ENCODE results near the gene STAC3. TPM values are rescaled to one million over a fixed set of nuclear protein-coding genes. Genes with fewer than 3 reads are reported as not detected.

Gene STAC3
- total RNA-seq, 1 experiment from 2014 or later = 2.8 TPM

- Mint-ChIP-seq H3K27me3 (ENCODE audit: low read depth) (peaks cover 14% of the 10 kb centered on the region), H3K9me3 (no peaks in the 10 kb centered on the region), H3K4me3 (no peak overlapping the region), H3K4me1 (peaks cover 36 to 47% of the 10 kb centered on the region in 2 experiments), H3K36me3 (ENCODE audit: insufficient read depth in 1 of 3, low read depth in 3 of 3) (peaks cover 0 to 3% (median 0%) of the 10 kb centered on the region in 3 experiments; a peak in 2 of 7 replicates), H3K27ac (no peak overlapping the region)
- Histone ChIP-seq H3K9ac (ENCODE audit: extremely low read depth, insufficient read length, low read length) (no peak overlapping the region), H4K91ac (ENCODE audit: insufficient read length, low read depth, low read length) (no peak overlapping the region), H3K4ac (ENCODE audit: low read depth, low read length) (no peak overlapping the region), H3T11ph (ENCODE audit: low read length) (no peak overlapping the region), H4K5ac (ENCODE audit: insufficient read length, low read depth, low read length) (no peak overlapping the region), H3K56ac (ENCODE audit: insufficient read length, low read depth, low read length) (no peak overlapping the region), H3K14ac (ENCODE audit: insufficient read depth, low read length) (no peak overlapping the region), H2BK15ac (ENCODE audit: low read depth, low read length) (no peak overlapping the region), H4K20me1 (ENCODE audit: control insufficient read depth, insufficient read depth, insufficient read length) (no peaks in the 10 kb centered on the region), H2AFZ (ENCODE audit: low read length) (no peak overlapping the region), H3K27ac (ENCODE audit: insufficient read length, low read depth, low read length) (no peak overlapping the region), H3K4me2 (ENCODE audit: insufficient read depth, insufficient read length, low read length) (no peak overlapping the region), H3K18ac (ENCODE audit: insufficient read length, low read depth, low read length) (no peak overlapping the region), H3K79me2 (ENCODE audit: insufficient read depth, low read length) (no peaks in the 10 kb centered on the region), H2BK20ac (ENCODE audit: low read depth, low read length, poor library complexity, severe bottlenecking) (no peak overlapping the region), H3K23me2 (ENCODE audit: insufficient read length, low read depth, low read length, poor library complexity, severe bottlenecking) (no peaks in the 10 kb centered on the region), H4K8ac (replicated peaks; ENCODE audit: insufficient read length, low read depth, low read length) (no peak overlapping the region), H3K9me3 (ENCODE audit: control insufficient read depth, low read depth, low read length) (no peaks in the 10 kb centered on the region), H2AK5ac (ENCODE audit: insufficient read length, low read length) (no peak overlapping the region), H2BK5ac (ENCODE audit: insufficient read length, low read length) (no peak overlapping the region), H3K27me3 (ENCODE audit: insufficient read depth, low read length) (no peaks in the 10 kb centered on the region), H3K79me1 (ENCODE audit: insufficient read depth, low read depth, low read length, poor library complexity, severe bottlenecking) (no peaks in the 10 kb centered on the region), H3K23ac (ENCODE audit: insufficient read length, low read depth, low read length) (no peak overlapping the region), H3K4me1 (ENCODE audit: insufficient read depth, low read length) (peaks cover 10% of the 10 kb centered on the region), H2BK120ac (ENCODE audit: low read depth, low read length, poor library complexity, severe bottlenecking) (no peak overlapping the region), H2BK12ac (ENCODE audit: insufficient read length, low read depth, low read length) (no peak overlapping the region)
- DNase-seq = peak; percentile 36
- 0 out of 3 replicates have a peak, but pooled peaks have one; percentile 28 for TF ChIP-seq CTCF (conservative IDR thresholded peaks at IDR 0.05)
- WGBS (ENCODE audit: extremely low coverage, insufficient read length, low lambda C conversion rate) = no CpG with 5 or more reads among the region's 7 CpGs
Observed at GRCh38 chr12:57248934-57249742, 1.8 kb downstream of the STAC3 start.

Measured in H9 (cell line).